Central memory CD4-positive, alpha-beta T cell (primary cell): ENCODE results near the gene C19orf18.

Experiments
- DNase-seq: peaks from one replicate; pipeline ENCODE4 v3.0.0; 2022

The C19orf18 gene

GRCh38 chr19:57947419-57948134, 26.8 kb downstream of the C19orf18 start, which contains the start of gene ZNF256:
ZNF256 (minus strand) TSS chr19:57947706; CDS start chr19:57947474, 232 bp downstream.
- peak; percentile 80 for DNase-seq

GRCh38 chr19:57947088-57947418, 27.3 kb downstream of the C19orf18 start:
- no peak for DNase-seq

- no peak for DNase-seq
Observed at GRCh38 chr19:57946316-57946715, 28.0 kb downstream of the C19orf18 start.

GRCh38 chr19:57941593-57941992, 32.7 kb downstream of the C19orf18 start:
- DNase-seq, result no peak

- DNase-seq, result no peak
Observed at GRCh38 chr19:57935731-57936130, 38.6 kb downstream of the C19orf18 start.

GRCh38 chr19:57934820-57935665, 39.3 kb downstream of the C19orf18 start, which contains the start of gene ZNF418:
ZNF418 (minus strand) TSS chr19:57935402; CDS start chr19:57933822, 1,580 bp downstream.
- peak; percentile 50 for DNase-seq

GRCh38 chr19:57927587-57927986, 46.7 kb downstream of the C19orf18 start:
- no peak for DNase-seq

GRCh38 chr19:57916168-57916995, 58.0 kb downstream of the C19orf18 start, which contains the start of gene ZNF417:
ZNF417 (minus strand) TSS chr19:57916592; CDS start chr19:57916411, 181 bp downstream.
- DNase-seq, result peak; percentile 88

- no peak for DNase-seq
Observed at GRCh38 chr19:57914531-57914930, 59.8 kb downstream of the C19orf18 start.
